NCI-H748 treated with DMSO at 0.1 percent for 48 hours (cell line): ENCODE measurements around the gene CFAP221.

ENCODE experiments used
- DNase-seq: peaks from one replicate; lab custom pipeline; 2025; lab: John Stamatoyannopoulos, UW

Gene CFAP221

DNA sequence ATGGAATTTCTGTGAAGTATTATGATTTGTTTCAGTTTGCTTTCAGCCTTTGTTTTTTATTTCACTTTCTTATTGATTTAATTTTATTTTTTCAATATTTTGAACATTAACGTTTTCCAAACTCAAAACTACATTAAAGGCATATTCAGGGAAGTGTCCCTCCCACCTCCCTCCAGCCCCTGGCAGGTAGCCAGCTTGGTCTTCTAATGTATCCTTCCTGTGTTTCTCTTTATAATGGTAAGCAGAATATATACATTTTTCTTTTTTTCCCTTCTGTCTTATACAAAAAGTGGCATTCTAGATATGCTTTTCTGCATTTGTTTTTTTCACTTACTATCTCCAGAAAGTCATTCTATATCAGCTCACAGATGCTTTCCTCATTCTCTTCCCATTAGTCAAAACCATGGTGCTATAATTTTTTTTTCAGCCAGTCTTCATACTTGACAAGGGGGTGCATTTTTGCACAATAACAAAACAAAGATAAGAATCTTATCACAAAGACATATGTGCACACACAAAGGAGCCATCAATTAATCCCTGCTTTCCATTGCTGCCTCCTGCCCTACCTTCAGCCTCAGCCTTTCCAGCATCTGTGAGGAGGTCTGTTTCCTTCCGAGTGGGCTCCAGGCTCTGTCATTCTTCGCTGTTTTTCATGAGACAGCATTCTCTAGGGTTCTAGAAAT, 101.1 kb downstream of the CFAP221 start:
- DNase-seq, result no peak

GRCh38 chr2:119646149-119646548, 101.9 kb downstream of the CFAP221 start:
- no peak for DNase-seq

DNA sequence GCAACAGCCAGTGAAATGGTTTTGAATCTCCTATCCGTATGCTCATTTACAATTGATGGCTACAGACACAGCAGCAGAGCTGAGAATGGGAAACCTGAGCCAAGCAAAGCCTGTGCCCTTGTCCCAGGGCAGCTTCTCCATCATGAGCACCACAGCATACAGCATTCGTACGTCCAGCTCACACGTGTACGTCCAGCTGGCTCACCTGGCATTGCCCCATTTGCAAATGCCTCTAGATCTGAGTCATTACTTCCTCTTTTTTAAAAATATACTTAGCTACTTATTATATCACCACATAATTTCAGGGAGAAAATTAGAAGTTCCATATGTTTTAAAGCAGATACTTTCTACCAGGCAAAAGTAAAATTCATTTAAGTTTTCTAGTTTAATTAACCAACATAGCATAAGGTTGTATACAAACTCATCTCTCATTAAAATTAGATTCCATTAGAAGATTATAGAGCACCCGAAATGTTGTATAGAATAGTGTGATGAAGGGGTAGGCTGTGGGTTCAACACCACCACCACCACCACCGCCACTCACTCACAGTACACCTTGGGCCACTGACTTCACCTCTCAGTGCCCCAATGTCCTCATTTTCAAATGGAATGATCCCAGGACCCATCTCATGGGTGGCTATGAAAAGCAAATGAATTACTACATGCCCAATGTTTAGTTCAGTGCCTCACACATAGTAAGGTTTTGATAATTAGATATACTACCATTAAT, 103.4 kb downstream of the CFAP221 start:
- DNase-seq, result no peak

- DNase-seq, result no peak
Observed at GRCh38 chr2:119649364-119649917, 105.2 kb downstream of the CFAP221 start.

DNA sequence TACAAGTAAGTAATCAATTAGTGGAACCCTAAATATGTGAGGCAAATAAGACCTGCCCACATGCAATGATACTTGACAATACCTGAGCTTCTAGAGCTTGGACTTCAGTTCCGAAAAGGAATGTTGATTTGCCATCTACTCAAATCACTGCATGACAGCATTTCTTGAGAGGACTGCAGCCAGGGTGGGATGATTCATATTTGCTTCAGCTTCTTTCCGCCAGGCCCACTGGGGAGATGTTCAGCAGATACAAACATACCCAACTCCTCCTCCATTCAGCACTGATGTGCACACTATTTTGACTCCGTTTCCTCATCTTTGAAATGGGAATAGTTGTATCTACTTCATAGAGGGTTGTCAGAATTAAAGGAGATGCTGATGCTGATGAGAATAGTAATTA, 106.0 kb downstream of the CFAP221 start:
- DNase-seq, result no peak

- DNase-seq, result no peak
Observed at GRCh38 chr2:119650846-119651370, 106.7 kb downstream of the CFAP221 start.

- no peak for DNase-seq
Observed at GRCh38 chr2:119657466-119658145, 113.4 kb downstream of the CFAP221 start.

GRCh38 chr2:119659601-119660342, 115.5 kb downstream of the CFAP221 start:
- DNase-seq, result no peak

DNA sequence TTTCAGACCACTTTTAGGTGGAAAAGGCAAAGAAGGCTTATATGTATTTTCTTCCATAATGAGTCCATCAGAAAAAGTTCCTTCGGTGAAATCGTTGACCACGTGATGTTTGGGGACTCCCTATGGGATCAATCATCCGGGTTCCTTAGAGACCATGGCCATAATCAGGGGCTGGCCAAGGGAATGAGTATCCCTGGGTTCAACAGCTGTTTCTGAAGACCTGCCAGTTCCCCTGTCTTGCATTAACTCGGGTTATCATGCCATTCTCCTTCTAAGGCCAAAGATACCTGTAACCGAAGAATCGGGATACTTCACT, 116.1 kb downstream of the CFAP221 start:
- DNase-seq, result no peak

GRCh38 chr2:119662297-119662696, 118.0 kb downstream of the CFAP221 start:
- DNase-seq, result no peak

- no peak for DNase-seq
Observed at GRCh38 chr2:119668546-119668945, 124.3 kb downstream of the CFAP221 start.

GRCh38 chr2:119671016-119671415, 126.8 kb downstream of the CFAP221 start:
- DNase-seq, result no peak

DNA sequence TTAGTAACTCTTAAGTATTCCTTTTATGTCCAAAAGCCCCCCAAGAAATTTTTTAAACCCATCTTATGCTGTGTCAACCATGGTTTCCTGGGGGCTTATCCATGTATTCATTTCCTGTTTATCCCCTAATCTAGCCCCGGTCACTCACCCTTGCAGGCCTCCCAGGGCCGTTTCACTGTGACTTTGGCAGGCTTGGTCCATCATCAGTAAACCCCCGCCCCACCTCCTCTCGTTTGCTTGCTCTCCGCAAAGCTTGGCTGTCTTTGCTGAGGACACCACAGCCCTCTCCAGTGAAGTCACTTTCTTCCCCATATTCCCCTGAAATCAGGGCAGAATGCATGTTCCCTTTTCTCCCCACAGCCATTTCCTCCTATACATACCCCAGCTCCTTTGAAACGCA, 127.5 kb downstream of the CFAP221 start:
- DNase-seq, result no peak

DNA sequence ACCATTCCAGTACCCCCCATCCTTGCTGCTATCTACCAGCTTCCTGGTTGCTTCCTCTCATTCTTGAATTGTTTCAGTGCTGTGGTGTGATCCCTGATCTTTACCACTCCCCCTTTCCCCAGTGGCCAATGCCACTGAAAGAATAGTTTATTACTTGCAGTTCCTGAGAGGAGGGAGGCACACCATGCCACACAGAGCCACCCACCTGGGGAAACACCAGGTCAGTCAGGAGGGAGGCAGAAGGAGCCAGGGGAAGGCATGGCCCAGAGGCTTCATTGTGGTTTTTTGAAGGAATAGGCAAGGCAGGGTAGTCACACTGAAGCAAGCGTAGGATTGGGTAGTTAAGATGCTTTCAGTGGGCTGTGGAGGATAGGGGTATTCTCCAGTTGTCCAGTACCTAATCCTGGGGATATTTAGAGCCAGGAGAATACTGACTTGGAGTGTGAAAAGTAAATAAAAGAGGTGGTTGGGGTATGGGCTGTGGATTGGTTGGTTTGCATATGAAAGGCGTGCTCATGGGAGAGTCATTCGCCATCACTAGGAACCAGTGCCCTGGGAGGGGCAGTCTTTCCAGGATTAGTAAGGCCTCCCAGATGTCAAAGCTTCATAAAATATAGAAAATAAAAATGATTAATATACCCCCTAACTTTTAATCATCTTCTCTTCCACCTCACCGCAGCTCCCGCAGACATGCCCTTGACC, 128.1 kb downstream of the CFAP221 start:
- no peak for DNase-seq

DNA sequence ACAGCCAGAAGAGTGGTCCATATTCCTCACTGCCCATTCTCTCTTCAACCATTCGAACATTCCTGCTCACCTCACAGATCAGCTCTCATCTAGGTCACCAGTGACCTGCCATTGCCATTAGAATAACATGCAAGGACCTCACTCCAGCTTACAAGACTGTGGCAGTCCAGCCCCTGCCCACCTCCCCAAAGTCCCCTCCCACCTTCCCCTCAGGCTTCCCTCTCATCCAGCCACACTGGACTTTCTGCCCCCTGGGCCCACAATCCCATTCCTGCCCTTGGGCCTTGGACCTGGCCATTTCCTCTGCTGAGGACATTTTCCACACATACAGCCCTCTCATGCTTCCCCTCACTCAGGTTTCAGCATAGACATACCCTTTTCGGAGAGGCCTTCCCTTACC, 129.5 kb downstream of the CFAP221 start:
- DNase-seq, result no peak

DNA sequence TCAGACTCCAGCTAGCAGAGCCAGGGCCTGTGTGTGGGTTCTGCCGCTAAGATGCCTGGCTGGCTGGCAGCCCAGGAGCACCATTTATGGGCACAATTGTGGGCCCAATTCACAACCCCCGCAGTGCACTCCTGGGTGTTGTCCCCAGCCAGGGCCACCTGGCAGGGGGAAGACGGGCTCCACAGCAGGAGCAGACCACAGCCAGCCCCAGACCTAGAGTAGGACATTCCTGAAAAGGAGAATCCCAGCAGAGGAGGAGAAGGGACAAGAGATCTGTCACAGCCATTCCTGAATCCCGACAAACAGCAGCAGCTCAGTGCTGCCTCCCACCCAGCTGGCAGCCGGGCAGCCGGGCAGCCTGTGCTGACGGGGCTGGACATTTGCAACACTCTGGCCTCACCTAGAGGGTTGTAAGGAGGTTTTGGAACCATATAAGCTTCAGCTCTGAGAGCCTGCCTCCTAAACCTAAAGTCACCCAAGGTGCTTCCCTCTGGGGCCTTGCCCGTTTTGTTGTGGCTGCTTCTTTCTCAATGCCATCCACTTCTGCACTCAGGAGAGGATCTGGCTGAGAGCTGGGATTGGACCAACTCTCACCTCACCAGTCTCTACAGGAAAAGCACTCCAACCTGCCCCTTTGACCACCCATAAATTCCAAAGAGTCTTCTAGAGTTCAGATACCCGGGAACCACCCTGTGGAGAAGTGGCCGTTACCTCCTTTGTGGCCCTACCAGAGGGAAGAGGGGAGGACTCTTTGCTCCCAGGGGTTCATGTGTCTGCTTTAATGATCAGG, 130.7 kb downstream of the CFAP221 start:
- DNase-seq, result no peak

- peak; percentile 60 for DNase-seq
Observed at GRCh38 chr2:119678021-119678656, 133.9 kb downstream of the CFAP221 start.

- DNase-seq, result no peak
Observed at GRCh38 chr2:119679526-119679837, 135.2 kb downstream of the CFAP221 start.

- DNase-seq, result no peak
Observed at GRCh38 chr2:119679846-119680245, 135.6 kb downstream of the CFAP221 start.
